CD4-positive, alpha-beta T cell (primary cell): ENCODE measurements around the gene EGFLAM. TPM values are rescaled to one million over a fixed set of nuclear protein-coding genes. Genes with fewer than 3 reads are reported as not detected.

Experiments used
- ATAC-seq: fragments of 200-7000 bp; cut with Tn5 transposase; one replicate; pipeline ENCODE4 v1.10.0; 2022; ENCODE audit warnings: mild to moderate bottlenecking; ENCODE audit not compliant: poor library complexity
- CTCF ChIA-PET: fragments of 350-600 bp; sonication (Branson Sonifier 250); formaldehyde crosslinking; loops from one replicate; lab custom pipeline; 2021; ENCODE audit warnings: antibody characterized with exemption, inconsistent platforms; lab: Charles Lee
- POLR2A ChIA-PET: fragments of 350-600 bp; sonication (Branson Sonifier 250); formaldehyde crosslinking; loops from one replicate; lab custom pipeline; 2021; ENCODE audit warnings: antibody characterized with exemption, inconsistent platforms; lab: Charles Lee
- DNase-seq, 14 experiments: peaks; one replicate each; pipeline ENCODE4 v3.0.0-alpha.2; 2013 to 2020; ENCODE audit warnings: mixed read lengths in 2 of 14
- H3K27ac ChIP-seq, 2 donors: one replicate each; pipeline versions ENCODE4 v1.5.1 to v1.7.0; 2013; ENCODE audit warnings: low read length in 2 of 2, low read depth in 1 of 2, mild to moderate bottlenecking in 1 of 2
- H3K27me3 ChIP-seq, 2 experiments: 1 replicate in 1 of 2; 2 replicates in 1 of 2; pipeline versions ENCODE4 v1.6.1 to v1.7.0; 2013; ENCODE audit warnings: low read length in 2 of 2, control low read depth in 1 of 2, mild to moderate bottlenecking in 1 of 2, moderate library complexity in 1 of 2; ENCODE audit not compliant: insufficient read depth in 2 of 2, control insufficient read depth in 1 of 2
- H3K36me3 ChIP-seq: one replicate; pipeline ENCODE4 v1.6.1; 2013; ENCODE audit warnings: low read length, control low read depth; ENCODE audit not compliant: insufficient read depth
- H3K4me1 ChIP-seq: one replicate; pipeline ENCODE4 v1.6.1; 2013; ENCODE audit warnings: low read length, control low read depth; ENCODE audit not compliant: insufficient read depth
- H3K4me3 ChIP-seq: one replicate; pipeline ENCODE4 v1.5.1; 2013; ENCODE audit warnings: mild to moderate bottlenecking, low read length, moderate library complexity
- H3K9me3 ChIP-seq, 2 experiments: 1 replicate in 1 of 2; 2 replicates in 1 of 2; pipeline versions ENCODE4 v1.6.1 to v1.7.0; 2013; ENCODE audit warnings: low read length in 2 of 2, mild to moderate bottlenecking in 2 of 2, control low read depth in 1 of 2, moderate library complexity in 1 of 2; ENCODE audit not compliant: control insufficient read depth in 1 of 2, insufficient read depth in 1 of 2
- H3K27ac Mint-ChIP-seq: one replicate; pipeline ENCODE4 v1.8.0; 2020; ENCODE audit warnings: mixed read lengths
- H3K27me3 Mint-ChIP-seq: one replicate; pipeline ENCODE4 v1.8.0; 2021; ENCODE audit warnings: mixed read lengths
- H3K36me3 Mint-ChIP-seq: one replicate; pipeline ENCODE4 v1.8.0; 2021; ENCODE audit warnings: low read depth, mixed read lengths
- H3K4me1 Mint-ChIP-seq: one replicate; pipeline ENCODE4 v1.8.0; 2021; ENCODE audit warnings: low read depth, mixed read lengths
- H3K4me3 Mint-ChIP-seq: one replicate; pipeline ENCODE4 v1.8.0; 2020; ENCODE audit warnings: mild to moderate bottlenecking, mixed read lengths
- H3K9me3 Mint-ChIP-seq: one replicate; pipeline ENCODE4 v1.8.0; 2020; ENCODE audit warnings: mixed read lengths
- CTCF ChIP-seq: fragments of 200-600 bp; IDR thresholded peaks from one replicate; pipeline ENCODE4 v1.8.0; 2022; ENCODE audit warnings: antibody characterized with exemption, mild to moderate bottlenecking
- intact Hi-C, 2 experiments: fragments of 100-400 bp; cut with DNase I in 1 of 2; cut with micrococcal nuclease in 1 of 2; formaldehyde crosslinking; loops; one replicate each; pipeline versions ENCODE4 v1.15.1 to v1.9.0; 2023 to 2025; cut with DNase I, micrococcal nuclease
- total RNA-seq, 174 experiments: library from RNA in 2 of 174; stranded (reverse) in 2 of 174; gene quantifications; one replicate each; pipeline ENCODE4 v1.2.3 and lab custom pipeline; 2021 to 2026

The EGFLAM gene
- total RNA-seq, 2 experiments from 2014 or later: not detected

GRCh38 chr5:38403406-38403805 lies 145.0 kb downstream of the EGFLAM start:
- POLR2A ChIA-PET: no interaction called here
- no peak overlapping the region for H3K4me3 Mint-ChIP-seq
- H3K36me3 Mint-ChIP-seq: no peaks in the 10 kb centered on the region
- H3K27me3 Mint-ChIP-seq: peaks cover 77% of the 10 kb centered on the region
- no peaks in the 10 kb centered on the region for H3K9me3 Mint-ChIP-seq
- no peak overlapping the region for H3K27ac ChIP-seq
- TF ChIP-seq CTCF: no peak
- no peaks in the 10 kb centered on the region for H3K4me1 ChIP-seq
- no peak overlapping the region for H3K4me3 ChIP-seq
- DNase-seq: no peak
- H3K4me1 Mint-ChIP-seq: no peaks in the 10 kb centered on the region
- H3K9me3 ChIP-seq: no peaks in the 10 kb centered on the region
- CTCF ChIA-PET: no interaction called here
- peaks cover 6 to 11% of the 10 kb centered on the region in 2 experiments for H3K27me3 ChIP-seq
- intact Hi-C loops: no loop called here
- no peaks in the 10 kb centered on the region for H3K36me3 ChIP-seq
- no peak for ATAC-seq
- H3K27ac Mint-ChIP-seq: no peak overlapping the region

- no peaks in the 10 kb centered on the region for H3K36me3 Mint-ChIP-seq
- no peak for TF ChIP-seq CTCF
- POLR2A ChIA-PET: no interaction called here
- no peak overlapping the region for H3K4me3 ChIP-seq
- no peak overlapping the region for H3K27ac ChIP-seq
- ATAC-seq (no peak), DNase-seq (no peak)
- H3K27ac Mint-ChIP-seq: no peak overlapping the region
- H3K36me3 ChIP-seq: no peaks in the 10 kb centered on the region
- CTCF ChIA-PET: no interaction called here
- no peaks in the 10 kb centered on the region for H3K4me1 Mint-ChIP-seq
- H3K27me3 Mint-ChIP-seq: peaks cover 73% of the 10 kb centered on the region
- intact Hi-C loops: no loop called here
- no peak overlapping the region for H3K4me3 Mint-ChIP-seq
- H3K9me3 ChIP-seq: no peaks in the 10 kb centered on the region
- H3K9me3 Mint-ChIP-seq: no peaks in the 10 kb centered on the region
- no peaks in the 10 kb centered on the region for H3K4me1 ChIP-seq
- peaks cover 6 to 11% of the 10 kb centered on the region in 2 experiments for H3K27me3 ChIP-seq
These were observed 145.7 kb downstream of the EGFLAM start for GRCh38 chr5:38403877-38404635.

- H3K4me3 ChIP-seq: no peak overlapping the region
- ChIA-PET POLR2A (no interaction called here), CTCF (no interaction called here)
- no peaks in the 10 kb centered on the region for H3K36me3 ChIP-seq
- no peak overlapping the region for H3K27ac Mint-ChIP-seq
- ATAC-seq: no peak
- H3K4me3 Mint-ChIP-seq: no peak overlapping the region
- H3K27ac ChIP-seq: no peak overlapping the region
- intact Hi-C loops: no loop called here
- no peaks in the 10 kb centered on the region for H3K9me3 Mint-ChIP-seq
- no peaks in the 10 kb centered on the region for H3K4me1 Mint-ChIP-seq
- H3K27me3 Mint-ChIP-seq: peaks cover 77% of the 10 kb centered on the region
- no peaks in the 10 kb centered on the region for H3K9me3 ChIP-seq
- TF ChIP-seq CTCF: no peak
- H3K27me3 ChIP-seq: peaks cover 6 to 11% of the 10 kb centered on the region in 2 experiments
- no peaks in the 10 kb centered on the region for H3K36me3 Mint-ChIP-seq
- peak in 2 of 14 experiments; percentile 5 to 17 for DNase-seq
- H3K4me1 ChIP-seq: no peaks in the 10 kb centered on the region
These were observed 146.4 kb downstream of the EGFLAM start for GRCh38 chr5:38404667-38405276.
